Peyer's patch (tissue), 4 donors: ENCODE data around the gene EPB41L4A. TPM values are rescaled to one million over a fixed set of nuclear protein-coding genes. Genes with fewer than 3 reads are reported as not detected.

Experiments
- DNase-seq, 3 donors: peaks; one replicate each; pipeline ENCODE4 v3.0.0-alpha.2; 2017 to 2019
- H3K27ac ChIP-seq, 4 donors: fragments of 200-600 bp; sonication (generic); one replicate each; pipeline ENCODE4 v1.5.1; 2016 to 2019
- H3K27me3 ChIP-seq, 2 donors: fragments of 200-600 bp; sonication (generic); one replicate each; pipeline ENCODE4 v1.5.1; 2019
- H3K36me3 ChIP-seq, 3 donors: fragments of 200-600 bp; sonication (generic); one replicate each; pipeline ENCODE4 v1.5.1; 2016 to 2019
- H3K4me1 ChIP-seq, 4 donors: fragments of 200-600 bp; sonication (generic); one replicate each; pipeline ENCODE4 v1.5.1; 2016 to 2019
- H3K4me3 ChIP-seq, 4 donors: fragments of 200-600 bp; sonication (generic); 1 replicate in 3 of 4; 2 replicates in 1 of 4; pipeline ENCODE4 v1.5.1; 2016 to 2019; ENCODE audit warnings: mild to moderate bottlenecking in 1 of 4
- H3K9me3 ChIP-seq, 4 donors: fragments of 200-600 bp; sonication (generic); one replicate each; pipeline ENCODE4 v1.5.1; 2016 to 2019; ENCODE audit warnings: mild to moderate bottlenecking in 1 of 4
- POLR2A ChIP-seq, 2 donors: fragments of 450-650 bp; IDR thresholded peaks; one replicate each; pipeline ENCODE4 v1.5.1; 2017; ENCODE audit warnings: antibody characterized with exemption in 2 of 2, mild to moderate bottlenecking in 2 of 2, moderate library complexity in 2 of 2
- small RNA-seq, 2 donors: library from RNA; depleted of rRNA; stranded (forward); fragments of <200 nt; gene quantifications; one replicate each; pipeline ENCODE3, GENCODE V24; 2016
- total RNA-seq, 4 donors: library from RNA; depleted of rRNA; stranded (reverse); fragments of >200 nt; gene quantifications; one replicate each; pipeline ENCODE4 v1.1.0, GENCODE V29; 2016
- TF ChIP-seq, protein P1 (sequence below), 6 experiments: fragments of 450-650 bp in 4 of 6; fragments of 200-600 bp in 2 of 6; sonication (generic) in 1 of 6; IDR thresholded peaks; one replicate each; pipeline ENCODE4 v1.5.1; 2017 to 2019; ENCODE audit warnings: antibody characterized with exemption in 6 of 6, mild to moderate bottlenecking in 3 of 6, moderate library complexity in 1 of 6

The EPB41L4A gene
- total RNA-seq, 4 donors from 2014 or later, result 3.3 to 28.9 (median 9.0) TPM

DNA sequence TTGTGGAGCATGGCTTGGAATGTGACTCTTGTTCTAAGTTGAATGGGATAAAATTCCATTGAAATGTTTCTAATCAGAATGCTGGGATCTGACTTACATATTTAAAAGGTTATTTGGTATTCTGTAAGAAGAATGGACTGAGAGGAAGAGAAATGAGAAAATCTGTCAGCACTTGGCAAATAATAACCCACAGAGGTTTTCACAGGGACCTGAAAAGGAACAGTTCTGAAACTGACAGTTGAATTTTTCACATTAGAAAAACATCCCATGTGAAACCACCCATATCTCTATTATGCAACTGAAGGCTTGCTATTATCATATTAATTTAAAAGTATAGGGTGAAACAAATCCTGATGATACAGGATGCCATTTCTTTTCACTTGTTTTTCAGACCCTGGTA, 302.7 kb downstream of the EPB41L4A start:
- DNase-seq, result no peak
- Histone ChIP-seq H3K4me3 (no peak overlapping the region), H3K4me1 (no peaks in the 10 kb centered on the region), H3K27ac (no peak overlapping the region), H3K27me3 (no peaks in the 10 kb centered on the region), H3K36me3 (no peaks in the 10 kb centered on the region), H3K9me3 (no peaks in the 10 kb centered on the region)
- TF ChIP-seq, protein P1, sequence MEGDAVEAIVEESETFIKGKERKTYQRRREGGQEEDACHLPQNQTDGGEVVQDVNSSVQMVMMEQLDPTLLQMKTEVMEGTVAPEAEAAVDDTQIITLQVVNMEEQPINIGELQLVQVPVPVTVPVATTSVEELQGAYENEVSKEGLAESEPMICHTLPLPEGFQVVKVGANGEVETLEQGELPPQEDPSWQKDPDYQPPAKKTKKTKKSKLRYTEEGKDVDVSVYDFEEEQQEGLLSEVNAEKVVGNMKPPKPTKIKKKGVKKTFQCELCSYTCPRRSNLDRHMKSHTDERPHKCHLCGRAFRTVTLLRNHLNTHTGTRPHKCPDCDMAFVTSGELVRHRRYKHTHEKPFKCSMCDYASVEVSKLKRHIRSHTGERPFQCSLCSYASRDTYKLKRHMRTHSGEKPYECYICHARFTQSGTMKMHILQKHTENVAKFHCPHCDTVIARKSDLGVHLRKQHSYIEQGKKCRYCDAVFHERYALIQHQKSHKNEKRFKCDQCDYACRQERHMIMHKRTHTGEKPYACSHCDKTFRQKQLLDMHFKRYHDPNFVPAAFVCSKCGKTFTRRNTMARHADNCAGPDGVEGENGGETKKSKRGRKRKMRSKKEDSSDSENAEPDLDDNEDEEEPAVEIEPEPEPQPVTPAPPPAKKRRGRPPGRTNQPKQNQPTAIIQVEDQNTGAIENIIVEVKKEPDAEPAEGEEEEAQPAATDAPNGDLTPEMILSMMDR (IDR thresholded peaks at IDR 0.05), result no peak
- no peak for TF ChIP-seq POLR2A (IDR thresholded peaks at IDR 0.05)

DNA sequence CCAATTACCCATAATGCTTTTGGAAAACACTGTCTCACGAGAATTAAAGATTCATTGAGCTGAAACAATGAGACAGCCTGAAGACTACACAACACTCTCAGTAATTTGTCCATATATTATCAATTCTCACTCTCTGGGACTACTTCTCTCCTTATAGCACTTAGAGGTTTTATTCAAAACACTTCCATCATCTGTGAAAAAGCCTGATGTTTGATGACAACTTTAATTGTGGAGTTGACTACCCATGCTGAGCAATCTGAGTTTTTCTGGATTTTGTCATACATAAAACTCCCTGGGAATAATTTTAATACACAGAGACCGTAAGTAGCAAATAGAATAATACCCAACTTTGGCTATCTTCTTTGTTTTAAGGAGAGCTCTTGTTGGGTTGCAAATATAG, 305.5 kb downstream of the EPB41L4A start:
- Histone ChIP-seq H3K4me1 (no peaks in the 10 kb centered on the region), H3K27ac (no peak overlapping the region), H3K4me3 (no peak overlapping the region), H3K36me3 (no peaks in the 10 kb centered on the region), H3K9me3 (no peaks in the 10 kb centered on the region), H3K27me3 (no peaks in the 10 kb centered on the region)
- no peak for DNase-seq
- TF ChIP-seq, protein P1 (IDR thresholded peaks at IDR 0.05), result no peak
- no peak for TF ChIP-seq POLR2A (IDR thresholded peaks at IDR 0.05)

Small RNA genes within 50 kb of the gene (small RNA-seq; reads per million reads assigned to genes)
- gene AC010265.1 (0 reads per million in 2 donors), gene HMGB3P16 (0 reads per million in 2 donors), gene SNORA13 (3.4 to 5.4 reads per million in 2 donors)
